Endothelial cell of umbilical vein (primary cell): Measurements from ENCODE around the gene CDC37L1. TPM values are rescaled to one million over a fixed set of nuclear protein-coding genes. Genes with fewer than 3 reads are reported as not detected.

Experiments
- BruUV-seq: library from RNA; stranded (reverse); fragments of 400-500 nt; replicated peaks from 2 replicates; lab custom pipeline; 2021; lab: Mats Ljungman, UMichigan
- CTCF ChIA-PET: fragments of 300-600, 350-600 bp; sonication (Branson Sonifier 250); formaldehyde crosslinking; loops from one replicate; lab custom pipeline; 2021; ENCODE audit warnings: antibody characterized with exemption, inconsistent platforms; lab: Charles Lee
- POLR2A ChIA-PET: fragments of 300-600, 350-600 bp; sonication (Branson Sonifier 250); formaldehyde crosslinking; loops from one replicate; lab custom pipeline; 2021; ENCODE audit warnings: antibody characterized with exemption, inconsistent platforms; lab: Charles Lee
- DNase-seq: peaks from one replicate; pipeline ENCODE4 v3.0.0-alpha.2; 2011; ENCODE audit warnings: low read depth, low spot score
- FAIRE-seq: peaks from 2 replicates; lab custom pipeline; 2011; peaks lifted over from hg19 to GRCh38; lab: Jason Lieb, UNC
- H2AFZ ChIP-seq: 2 replicates; pipeline ENCODE4 v1.6.0; 2012; ENCODE audit warnings: low read depth, low read length, control low read depth, inconsistent platforms
- H3K27ac ChIP-seq: 2 replicates; pipeline ENCODE4 v1.5.1; 2011; ENCODE audit warnings: low read depth, mild to moderate bottlenecking, control low read depth, low read length, moderate library complexity; ENCODE audit not compliant: insufficient read depth
- H3K27me3 ChIP-seq, 2 experiments: 2 replicates each; pipeline versions ENCODE4 v1.6.0 to v1.6.1; 2011; ENCODE audit warnings: low read length in 2 of 2, mixed read lengths in 1 of 2; ENCODE audit not compliant: control insufficient read depth in 2 of 2, insufficient read depth in 2 of 2
- H3K36me3 ChIP-seq, 2 experiments: 2 replicates in 1 of 2; 3 replicates in 1 of 2; pipeline ENCODE4 v1.5.1; 2011; ENCODE audit warnings: low read length in 2 of 2, mild to moderate bottlenecking in 1 of 2, moderate library complexity in 1 of 2; ENCODE audit not compliant: control insufficient read depth in 2 of 2, insufficient read depth in 2 of 2; ENCODE audit errors: extremely low read depth in 1 of 2
- H3K4me1 ChIP-seq: 3 replicates; pipeline ENCODE4 v1.5.1; 2011; ENCODE audit warnings: mild to moderate bottlenecking, low read length; ENCODE audit not compliant: control insufficient read depth, insufficient read depth; ENCODE audit errors: extremely low read depth
- H3K4me2 ChIP-seq: 2 replicates; pipeline ENCODE4 v1.6.1; 2011; ENCODE audit warnings: low read length, control low read depth, mixed read lengths; ENCODE audit not compliant: insufficient read depth
- H3K4me3 ChIP-seq, 3 experiments: fragments of 200-600 bp in 1 of 3; sonication (generic), shearing (Covaris generic) in 1 of 3; replicated peaks in 1 of 3; 2 replicates each; pipeline ENCODE4 v1.5.1; 2011 to 2016; ENCODE audit warnings: control low read depth in 3 of 3, low read length in 3 of 3, mild to moderate bottlenecking in 2 of 3, inconsistent platforms in 1 of 3, low read depth in 1 of 3, moderate library complexity in 1 of 3; ENCODE audit not compliant: insufficient read depth in 1 of 3
- H3K79me2 ChIP-seq: 2 replicates; pipeline ENCODE4 v1.6.0; 2012; ENCODE audit warnings: low read length, inconsistent platforms; ENCODE audit not compliant: control insufficient read depth, insufficient read depth
- H3K9ac ChIP-seq: replicated peaks from 2 replicates; pipeline ENCODE3; 2011; ENCODE audit warnings: low read length, control low read depth; ENCODE audit not compliant: insufficient read depth; ENCODE audit errors: extremely low read depth
- H3K9me1 ChIP-seq: replicated peaks from 3 replicates; pipeline ENCODE4 v1.6.0; 2011; ENCODE audit warnings: mild to moderate bottlenecking, low read length; ENCODE audit not compliant: control insufficient read depth, insufficient read depth; ENCODE audit errors: extremely low read depth
- H3K9me3 ChIP-seq: replicated peaks from 2 replicates; pipeline ENCODE4 v1.5.1; 2012; ENCODE audit warnings: low read length, inconsistent platforms; ENCODE audit not compliant: control insufficient read depth, insufficient read depth
- H4K20me1 ChIP-seq: replicated peaks from 2 replicates; pipeline ENCODE3; 2011; ENCODE audit warnings: mild to moderate bottlenecking, low read length; ENCODE audit not compliant: control insufficient read depth, insufficient read depth; ENCODE audit errors: extremely low read depth
- CTCF ChIP-seq, 2 donors: IDR thresholded peaks; 1 replicate in 1 of 2; 2 replicates in 1 of 2; pipeline ENCODE4 v1.5.1; 2011; ENCODE audit warnings: low read length in 2 of 2, mild to moderate bottlenecking in 2 of 2, moderate library complexity in 2 of 2, control low read depth in 1 of 2, inconsistent platforms in 1 of 2, low read depth in 1 of 2; ENCODE audit not compliant: insufficient read depth in 1 of 2; ENCODE audit errors: extremely low read depth in 1 of 2
- EZH2 ChIP-seq: IDR thresholded peaks from 2 replicates; pipeline ENCODE4 v1.6.1; 2012; ENCODE audit warnings: borderline replicate concordance, low read depth, mild to moderate bottlenecking, moderate library complexity, low read length, inconsistent platforms; ENCODE audit not compliant: severe bottlenecking
- MAX ChIP-seq: IDR thresholded peaks from 2 replicates; pipeline ENCODE4 v1.6.1; 2011; ENCODE audit not compliant: insufficient read depth, insufficient read length
- POLR2A ChIP-seq: IDR thresholded peaks from 2 replicates; pipeline ENCODE4 v1.6.1; 2012; ENCODE audit warnings: low read depth, mild to moderate bottlenecking, control low read depth, low read length
- dilution Hi-C: fragments of 300-500 bp; cut with MboI; formaldehyde crosslinking; loops from one replicate; pipeline ENCODE4 v1.15.0; 2019; ENCODE audit warnings: low sequenced_read_pairs; ENCODE audit not compliant: extremely low pct_ligation_motif_present
- intact Hi-C: fragments of 100-400 bp; cut with micrococcal nuclease; formaldehyde crosslinking; loops from one replicate; pipeline ENCODE4 v1.10.0; 2022
- polyA plus RNA-seq, 4 experiments: library from polyadenylated mRNA; depleted of rRNA in 3 of 4; stranded (reverse) in 3 of 4; unstranded in 1 of 4; fragments of >200 nt; gene quantifications; 2 replicates each; pipeline versions ENCODE4 v1.2.1 to v1.2.3, GENCODE V29; 2011 to 2012; ENCODE audit warnings: missing spikeins in 1 of 4
- total RNA-seq: library from RNA; stranded (reverse); gene quantifications from 2 replicates; pipeline ENCODE4 v1.2.3, GENCODE V29; 2021

Gene CDC37L1
- total and polyA plus RNA-seq, 2 donors (not counting 3 experiments of a cell fraction or from before 2014, with no cell fraction given), result 2.6 to 6.8 TPM

GRCh38 chr9:4639420-4639819 is 39.9 kb upstream of the CDC37L1 start:
- Histone ChIP-seq H3K79me2 (no peaks in the 10 kb centered on the region), H3K4me3 (no peak overlapping the region), H3K9ac (no peak overlapping the region), H3K27me3 (no peaks in the 10 kb centered on the region), H3K27ac (no peak overlapping the region), H4K20me1 (no peaks in the 10 kb centered on the region), H3K4me2 (no peak overlapping the region), H3K4me1 (no peaks in the 10 kb centered on the region), H3K9me3 (no peaks in the 10 kb centered on the region), H3K9me1 (no peaks in the 10 kb centered on the region), H3K36me3 (no peaks in the 10 kb centered on the region), H2AFZ (no peak overlapping the region)
- FAIRE-seq, result no peak
- no TSS peak for BruUV-seq
- dilution Hi-C loops (no loop called here), intact Hi-C loops (no loop called here)
- ChIA-PET POLR2A (no interaction called here), CTCF (interaction anchor here (1.0 to 4.1 kb wide), 25 partner anchors 11 to 1782 kb away, joined by 3 to 114 read pairs (median 5); partner anchors contain the start of genes CDC37L1, PLPP6 and SLC1A1)
- DNase-seq, result no peak
- TF ChIP-seq EZH2, result no peak

- FAIRE-seq (peak; percentile 89), DNase-seq (peak; percentile 64)
- H3K4me2 ChIP-seq, result no peak overlapping the region
- no peaks in the 10 kb centered on the region for H3K79me2 ChIP-seq
- no peaks in the 10 kb centered on the region for H3K27me3 ChIP-seq
- H3K27ac ChIP-seq, result no peak overlapping the region
- no peak overlapping the region for H3K4me3 ChIP-seq
- BruUV-seq, result no TSS peak
- H4K20me1 ChIP-seq, result no peaks in the 10 kb centered on the region
- no peak overlapping the region for H3K9ac ChIP-seq
- H3K4me1 ChIP-seq, result no peaks in the 10 kb centered on the region
- no peaks in the 10 kb centered on the region for H3K36me3 ChIP-seq
- no peak overlapping the region for H2AFZ ChIP-seq
- ChIA-PET POLR2A (no interaction called here), CTCF (interaction anchor here (0.7 to 4.1 kb wide), 30 partner anchors 8 to 1783 kb away, joined by 3 to 114 read pairs (median 5); partner anchors contain the start of genes CDC37L1, PLPP6, SLC1A1 and SPATA6L)
- H3K9me3 ChIP-seq, result no peaks in the 10 kb centered on the region
- dilution Hi-C loops (no loop called here), intact Hi-C loops (loop anchor here (1.0 to 5.0 kb wide), 5 partner anchors 36 to 325 kb away; partner anchors contain the start of gene SLC1A1)
- no peaks in the 10 kb centered on the region for H3K9me1 ChIP-seq
- TF ChIP-seq POLR2A (no peak), CTCF (IDR thresholded peaks at IDR 0.05; ENCODE audit: extremely low read depth in 1 of 2, insufficient read depth in 1 of 2, low read depth in 1 of 2, low read length in 2 of 2) (peak; percentile 37 to 51), MAX (no peak)
Observed at GRCh38 chr9:4640027-4640426, 39.3 kb upstream of the CDC37L1 start.
